H1 (cell line): ENCODE data around the gene KCNMA1. TPM values are rescaled to one million over a fixed set of nuclear protein-coding genes. Genes with fewer than 3 reads are reported as not detected.

Experiments
- polyA plus RNA-seq, 7 experiments: library from polyadenylated mRNA; depleted of rRNA in 3 of 7; stranded (reverse) in 5 of 7; unstranded in 2 of 7; fragments of >200 nt in 5 of 7; fragments of 200-250 nt in 2 of 7; gene quantifications; 1 replicate in 5 of 7; 2 replicates in 1 of 7; 4 replicates in 1 of 7; pipeline versions ENCODE4 v1.2.1 to v1.2.3, GENCODE V29; 2011 to 2013; ENCODE audit warnings: missing spikeins in 2 of 7, mixed read lengths in 2 of 7
- total RNA-seq: library from RNA; stranded (reverse); fragmentation: NEBNext Ultra II Directional; extraction: Animal tissue kit (Norgen Biotek cat#: 25700); gene quantifications from 2 replicates; pipeline ENCODE4 v1.2.1, GENCODE V29; 2021
- TF ChIP-seq, protein P1 (sequence below): IDR thresholded peaks from 2 replicates; pipeline ENCODE4 v1.6.1; 2012; ENCODE audit warnings: low read length, inconsistent platforms
- TF ChIP-seq, protein P2 (sequence below): IDR thresholded peaks from 2 replicates; pipeline ENCODE4 v1.6.1; 2011; ENCODE audit warnings: low read depth, mild to moderate bottlenecking, low read length; ENCODE audit not compliant: insufficient read depth

KCNMA1 gene
- total and polyA plus RNA-seq, 2 of the 8 experiments (the other 6 are each of a cell fraction or from before 2014, with no cell fraction given), result 10.2 to 11.1 TPM

- TF ChIP-seq, protein P1, sequence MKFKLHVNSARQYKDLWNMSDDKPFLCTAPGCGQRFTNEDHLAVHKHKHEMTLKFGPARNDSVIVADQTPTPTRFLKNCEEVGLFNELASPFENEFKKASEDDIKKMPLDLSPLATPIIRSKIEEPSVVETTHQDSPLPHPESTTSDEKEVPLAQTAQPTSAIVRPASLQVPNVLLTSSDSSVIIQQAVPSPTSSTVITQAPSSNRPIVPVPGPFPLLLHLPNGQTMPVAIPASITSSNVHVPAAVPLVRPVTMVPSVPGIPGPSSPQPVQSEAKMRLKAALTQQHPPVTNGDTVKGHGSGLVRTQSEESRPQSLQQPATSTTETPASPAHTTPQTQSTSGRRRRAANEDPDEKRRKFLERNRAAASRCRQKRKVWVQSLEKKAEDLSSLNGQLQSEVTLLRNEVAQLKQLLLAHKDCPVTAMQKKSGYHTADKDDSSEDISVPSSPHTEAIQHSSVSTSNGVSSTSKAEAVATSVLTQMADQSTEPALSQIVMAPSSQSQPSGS, result no peak
- TF ChIP-seq, protein P2, sequence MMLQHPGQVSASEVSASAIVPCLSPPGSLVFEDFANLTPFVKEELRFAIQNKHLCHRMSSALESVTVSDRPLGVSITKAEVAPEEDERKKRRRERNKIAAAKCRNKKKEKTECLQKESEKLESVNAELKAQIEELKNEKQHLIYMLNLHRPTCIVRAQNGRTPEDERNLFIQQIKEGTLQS, result no peak
- TF ChIP-seq, all 59 proteins: peak for 0
Measured at GRCh38 chr10:77600640-77601039, 37.0 kb downstream of the KCNMA1 start (continued).
